HFFc6 (cell line): ENCODE results near the gene PIH1D2. TPM values are rescaled to one million over a fixed set of nuclear protein-coding genes. Genes with fewer than 3 reads are reported as not detected.

Experiments
- DNase-seq: peaks from one replicate; pipeline ENCODE4 v3.0.0-alpha.2; 2018
- H3K27ac Mint-ChIP-seq: 2 replicates; pipeline ENCODE4 v1.8.0; 2020; ENCODE audit warnings: mild to moderate bottlenecking, mixed read lengths
- H3K27me3 Mint-ChIP-seq: 2 replicates; pipeline ENCODE4 v1.8.0; 2021; ENCODE audit warnings: mild to moderate bottlenecking, moderate library complexity, mixed read lengths; ENCODE audit not compliant: insufficient read depth
- H3K36me3 Mint-ChIP-seq: 2 replicates; pipeline ENCODE4 v1.8.0; 2021; ENCODE audit warnings: low read depth, mixed read lengths
- H3K4me1 Mint-ChIP-seq: 2 replicates; pipeline ENCODE4 v1.8.0; 2020; ENCODE audit warnings: low read depth, mixed read lengths
- H3K4me3 Mint-ChIP-seq: 2 replicates; pipeline ENCODE4 v1.8.0; 2020; ENCODE audit warnings: mild to moderate bottlenecking, moderate library complexity, mixed read lengths
- H3K9me3 Mint-ChIP-seq: 2 replicates; pipeline ENCODE4 v1.8.0; 2020; ENCODE audit warnings: mild to moderate bottlenecking, mixed read lengths
- CTCF ChIP-seq: fragments of 200-600 bp; sonication (generic); IDR thresholded peaks from 2 replicates; pipeline ENCODE4 v1.5.0; 2021; ENCODE audit warnings: antibody characterized with exemption, mild to moderate bottlenecking
- long read RNA-seq: library from polyadenylated mRNA; unstranded; transcript quantifications from one replicate; pipeline ENCODE4 v2.0.0, GENCODE V29; 2019
- total RNA-seq, 6 experiments: library from RNA; stranded (reverse); fragmentation: NEBNext Ultra II Directional; extraction: Animal tissue kit (Norgen Biotek cat#: 25700); gene quantifications; 2 replicates in 1 of 6; 3 replicates in 5 of 6; pipeline ENCODE4 v1.2.3, GENCODE V29; 2021

PIH1D2 gene, protein sequence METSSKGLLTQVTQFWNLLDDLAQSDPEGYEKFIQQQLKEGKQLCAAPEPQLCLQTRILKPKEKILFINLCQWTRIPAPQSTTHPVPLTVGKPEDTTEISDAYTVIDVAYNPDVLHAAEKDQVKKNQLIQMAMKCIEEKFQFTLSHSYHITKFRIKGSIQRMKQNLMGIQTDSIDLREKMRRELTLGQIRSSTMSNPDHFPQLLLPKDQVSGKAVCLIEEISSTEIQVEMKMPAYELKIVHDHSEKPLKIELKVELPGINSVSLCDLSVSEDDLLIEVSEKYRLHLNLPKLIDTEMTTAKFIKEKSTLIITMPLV
- total RNA-seq = 1 to 10 TPM in 4 of 6 experiments, under 1 TPM in 2; 0.59 to 1.5 (median 1.1) TPM
- long read RNA-seq, partial matches to known transcripts = 2 of 5 reads
- long read RNA-seq, other reads (novel, unspliced or antisense) = 1 of 5 reads

GRCh38 chr11:112073941-112074811 lies at the start of gene PIH1D2, which contains the start of gene NKAPD1:
PIH1D2 (minus strand) TSS chr11:112074017; CDS start chr11:112073174, 843 bp downstream.
NKAPD1 (plus strand) TSS chr11:112074299; CDS start chr11:112075575, 1,276 bp downstream.
- H3K36me3 Mint-ChIP-seq = peaks cover 22% of the 10 kb centered on the region
- peak within 1 kb of the TSS; percentile 98 for H3K4me3 Mint-ChIP-seq
- TF ChIP-seq CTCF = no peak; the same call in none of the 2 replicates
- H3K4me1 Mint-ChIP-seq = peaks cover 34% of the 10 kb centered on the region
- DNase-seq = peak; percentile 88
- no peaks in the 10 kb centered on the region for H3K9me3 Mint-ChIP-seq
- peak within 1 kb of the TSS; percentile 99 for H3K27ac Mint-ChIP-seq
- H3K27me3 Mint-ChIP-seq = no peaks in the 10 kb centered on the region

- peaks cover 63% of the 10 kb centered on the region for H3K4me1 Mint-ChIP-seq
- H3K36me3 Mint-ChIP-seq = peaks cover 14% of the 10 kb centered on the region
- DNase-seq = no peak
- H3K27ac Mint-ChIP-seq = no peak overlapping the region
- H3K9me3 Mint-ChIP-seq = no peaks in the 10 kb centered on the region
- H3K4me3 Mint-ChIP-seq = no peak overlapping the region
- TF ChIP-seq CTCF = no peak
- H3K27me3 Mint-ChIP-seq = no peaks in the 10 kb centered on the region
Measured at GRCh38 chr11:112123129-112123528, 49.3 kb upstream of the PIH1D2 start.

- Mint-ChIP-seq H3K36me3 (peaks cover 13% of the 10 kb centered on the region), H3K27me3 (no peaks in the 10 kb centered on the region), H3K27ac (peak overlapping the region; percentile 38), H3K4me3 (no peak overlapping the region), H3K4me1 (peaks cover 57% of the 10 kb centered on the region), H3K9me3 (no peaks in the 10 kb centered on the region)
- no peak for DNase-seq
- no peak for TF ChIP-seq CTCF
Measured at GRCh38 chr11:112121981-112122615, 48.3 kb upstream of the PIH1D2 start.

- TF ChIP-seq CTCF = no peak
- H3K9me3 Mint-ChIP-seq = no peaks in the 10 kb centered on the region
- H3K4me3 Mint-ChIP-seq = no peak overlapping the region
- no peak for DNase-seq
- H3K4me1 Mint-ChIP-seq = peaks cover 64% of the 10 kb centered on the region
- H3K27ac Mint-ChIP-seq = no peak overlapping the region
- H3K27me3 Mint-ChIP-seq = no peaks in the 10 kb centered on the region; the same call in 1 of the 2 replicates
- peaks cover 13% of the 10 kb centered on the region for H3K36me3 Mint-ChIP-seq
Measured at GRCh38 chr11:112118176-112118575, 44.4 kb upstream of the PIH1D2 start.

DNA sequence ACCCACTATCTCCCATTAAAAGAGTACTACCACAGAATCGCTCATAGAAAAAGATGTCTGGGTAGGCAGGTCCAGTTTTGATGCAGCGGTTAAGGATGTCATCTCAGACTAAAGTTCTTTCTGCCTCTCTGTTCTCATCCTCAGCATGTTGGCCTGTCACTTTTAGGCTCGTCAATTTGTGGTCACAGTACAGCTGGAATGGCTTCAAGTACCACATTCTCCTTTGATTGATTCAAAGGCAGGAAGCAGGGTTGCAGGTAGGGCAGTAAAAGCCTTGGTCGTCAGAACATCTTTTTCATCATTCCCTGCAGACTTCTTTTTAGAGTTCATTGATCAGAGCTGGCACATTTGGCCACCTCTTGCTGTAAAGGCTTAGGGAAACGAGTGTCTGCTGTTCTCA lies 41.6 kb upstream of the PIH1D2 start:
- H3K27ac Mint-ChIP-seq = no peak overlapping the region
- peaks cover 40% of the 10 kb centered on the region for H3K4me1 Mint-ChIP-seq
- H3K4me3 Mint-ChIP-seq = no peak overlapping the region
- no peak for DNase-seq
- H3K9me3 Mint-ChIP-seq = no peaks in the 10 kb centered on the region
- TF ChIP-seq CTCF = no peak
- H3K27me3 Mint-ChIP-seq = no peaks in the 10 kb centered on the region; the same call in 1 of the 2 replicates
- H3K36me3 Mint-ChIP-seq = peaks cover 11% of the 10 kb centered on the region
